Liver (tissue), 3 donors: ENCODE results near the gene CDH3.

Experiments
- GABPA ChIP-seq, 2 donors: IDR thresholded peaks in 1 of 2; conservative IDR thresholded peaks in 1 of 2; 2 replicates each; pipeline ENCODE4 v1.6.1; 2016; ENCODE audit warnings: antibody characterized with exemption in 2 of 2, mild to moderate bottlenecking in 1 of 2, moderate library complexity in 1 of 2
- JUND ChIP-seq, 2 donors: IDR thresholded peaks; 2 replicates each; pipeline ENCODE4 v1.6.1; 2016; ENCODE audit warnings: antibody characterized with exemption in 2 of 2
- REST ChIP-seq: IDR thresholded peaks from 2 replicates; pipeline ENCODE4 v1.6.1; 2016; ENCODE audit warnings: antibody characterized with exemption, mild to moderate bottlenecking
- RXRA ChIP-seq, 2 donors: IDR thresholded peaks; 2 replicates each; pipeline ENCODE4 v1.6.1; 2017 to 2018; ENCODE audit warnings: antibody characterized with exemption in 2 of 2, mild to moderate bottlenecking in 1 of 2
- SP1 ChIP-seq: IDR thresholded peaks from 2 replicates; pipeline ENCODE4 v1.6.1; 2018; ENCODE audit warnings: antibody characterized with exemption, mild to moderate bottlenecking
- TAF1 ChIP-seq: conservative IDR thresholded peaks from 2 replicates; pipeline ENCODE4 v1.6.1; 2016; ENCODE audit warnings: antibody characterized with exemption, mild to moderate bottlenecking
- YY1 ChIP-seq: IDR thresholded peaks from 2 replicates; pipeline ENCODE4 v1.6.1; 2016; ENCODE audit warnings: antibody characterized with exemption, mild to moderate bottlenecking
- TF ChIP-seq, protein P1 (sequence below): IDR thresholded peaks from 2 replicates; pipeline ENCODE4 v1.6.1; 2016; ENCODE audit warnings: antibody characterized with exemption
- TF ChIP-seq, protein P2 (sequence below): fragments of 150-350 bp; IDR thresholded peaks from 2 replicates; pipeline ENCODE4 v1.5.1; 2017; ENCODE audit warnings: improper control_type of control experiment, low read depth, low read length; ENCODE audit not compliant: missing input control
- TF ChIP-seq, protein P3 (sequence below): IDR thresholded peaks from 2 replicates; pipeline ENCODE4 v1.6.1; 2016; ENCODE audit warnings: antibody characterized with exemption
- donor health status: healthy.
- donor health status: healthy.

- TF ChIP-seq, protein P1, sequence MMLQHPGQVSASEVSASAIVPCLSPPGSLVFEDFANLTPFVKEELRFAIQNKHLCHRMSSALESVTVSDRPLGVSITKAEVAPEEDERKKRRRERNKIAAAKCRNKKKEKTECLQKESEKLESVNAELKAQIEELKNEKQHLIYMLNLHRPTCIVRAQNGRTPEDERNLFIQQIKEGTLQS, result peak; percentile 69
- TF ChIP-seq YY1 (peak; percentile 86), REST (peak; percentile 94), TAF1 (no peak), GABPA (IDR thresholded peaks at IDR 0.05 in 1 of 2, conservative IDR thresholded peaks at IDR 0.05 in 1 of 2) (no peak), SP1 (peak; percentile 97), RXRA (IDR thresholded peaks at IDR 0.05) (peak; percentile 80 to 89), JUND (IDR thresholded peaks at IDR 0.05) (peak; percentile 81 to 86)
- TF ChIP-seq, protein P2, sequence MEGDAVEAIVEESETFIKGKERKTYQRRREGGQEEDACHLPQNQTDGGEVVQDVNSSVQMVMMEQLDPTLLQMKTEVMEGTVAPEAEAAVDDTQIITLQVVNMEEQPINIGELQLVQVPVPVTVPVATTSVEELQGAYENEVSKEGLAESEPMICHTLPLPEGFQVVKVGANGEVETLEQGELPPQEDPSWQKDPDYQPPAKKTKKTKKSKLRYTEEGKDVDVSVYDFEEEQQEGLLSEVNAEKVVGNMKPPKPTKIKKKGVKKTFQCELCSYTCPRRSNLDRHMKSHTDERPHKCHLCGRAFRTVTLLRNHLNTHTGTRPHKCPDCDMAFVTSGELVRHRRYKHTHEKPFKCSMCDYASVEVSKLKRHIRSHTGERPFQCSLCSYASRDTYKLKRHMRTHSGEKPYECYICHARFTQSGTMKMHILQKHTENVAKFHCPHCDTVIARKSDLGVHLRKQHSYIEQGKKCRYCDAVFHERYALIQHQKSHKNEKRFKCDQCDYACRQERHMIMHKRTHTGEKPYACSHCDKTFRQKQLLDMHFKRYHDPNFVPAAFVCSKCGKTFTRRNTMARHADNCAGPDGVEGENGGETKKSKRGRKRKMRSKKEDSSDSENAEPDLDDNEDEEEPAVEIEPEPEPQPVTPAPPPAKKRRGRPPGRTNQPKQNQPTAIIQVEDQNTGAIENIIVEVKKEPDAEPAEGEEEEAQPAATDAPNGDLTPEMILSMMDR, result no peak
- TF ChIP-seq, protein P3, sequence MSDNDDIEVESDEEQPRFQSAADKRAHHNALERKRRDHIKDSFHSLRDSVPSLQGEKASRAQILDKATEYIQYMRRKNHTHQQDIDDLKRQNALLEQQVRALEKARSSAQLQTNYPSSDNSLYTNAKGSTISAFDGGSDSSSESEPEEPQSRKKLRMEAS, result peak; percentile 45
Measured at GRCh38 chr16:68744744-68745280, 99.7 kb downstream of the CDH3 start.
